Ishikawa (cell line): ENCODE measurements around the gene SUFU.

ENCODE experiments used
- CEBPB ChIP-seq: IDR thresholded peaks from 2 replicates; pipeline ENCODE4 v1.6.1; 2012
- CREB1 ChIP-seq: IDR thresholded peaks from 2 replicates; pipeline ENCODE4 v1.6.1; 2012; ENCODE audit warnings: low read depth
- EGR1 ChIP-seq: IDR thresholded peaks from 2 replicates; pipeline ENCODE4 v1.6.1; 2012
- EP300 ChIP-seq: IDR thresholded peaks from 2 replicates; pipeline ENCODE4 v1.6.1; 2012; ENCODE audit warnings: borderline replicate concordance
- FOXM1 ChIP-seq: IDR thresholded peaks from 2 replicates; pipeline ENCODE4 v1.6.1; 2012; ENCODE audit warnings: low read depth, borderline replicate concordance
- MAX ChIP-seq: IDR thresholded peaks from 2 replicates; pipeline ENCODE4 v1.6.1; 2012
- NFIC ChIP-seq: IDR thresholded peaks from 2 replicates; pipeline ENCODE4 v1.6.1; 2012
- RAD21 ChIP-seq: IDR thresholded peaks from 2 replicates; pipeline ENCODE4 v1.6.1; 2012; ENCODE audit warnings: low read depth
- REST ChIP-seq: IDR thresholded peaks from 2 replicates; pipeline ENCODE4 v1.6.1; 2012; ENCODE audit warnings: low read depth, mild to moderate bottlenecking
- TAF1 ChIP-seq: IDR thresholded peaks from 2 replicates; pipeline ENCODE4 v1.6.1; 2012; ENCODE audit warnings: low read depth, mild to moderate bottlenecking
- TCF12 ChIP-seq: IDR thresholded peaks from 2 replicates; pipeline ENCODE4 v1.6.1; 2012; ENCODE audit warnings: low read depth
- TEAD4 ChIP-seq: IDR thresholded peaks from 2 replicates; pipeline ENCODE4 v1.6.1; 2012
- USF1 ChIP-seq: IDR thresholded peaks from 2 replicates; pipeline ENCODE4 v1.6.1; 2012
- YY1 ChIP-seq: IDR thresholded peaks from 2 replicates; pipeline ENCODE4 v1.6.1; 2012; ENCODE audit warnings: low read depth
- ZBTB7A ChIP-seq: IDR thresholded peaks from 2 replicates; pipeline ENCODE4 v1.6.1; 2012; ENCODE audit warnings: low read depth

SUFU gene

GRCh38 chr10:102524746-102525145 is 21.0 kb downstream of the SUFU start:
- no peak for TF ChIP-seq REST
- no peak for TF ChIP-seq EP300
- TF ChIP-seq YY1: no peak

- TF ChIP-seq REST (no peak), CREB1 (no peak), ZBTB7A (no peak), EP300 (no peak), TCF12 (no peak)
Measured at GRCh38 chr10:102527546-102527945, 23.8 kb downstream of the SUFU start.

GRCh38 chr10:102534333-102534732 is 30.6 kb downstream of the SUFU start:
- TF ChIP-seq CEBPB (no peak), CREB1 (no peak), ZBTB7A (no peak)

GRCh38 chr10:102535481-102536147 is 31.8 kb downstream of the SUFU start:
- TF ChIP-seq CREB1: no peak
- no peak for TF ChIP-seq YY1
- no peak for TF ChIP-seq TCF12
- TF ChIP-seq CEBPB: no peak
- no peak for TF ChIP-seq TEAD4
- no peak for TF ChIP-seq MAX
- TF ChIP-seq ZBTB7A: no peak
- TF ChIP-seq TAF1: no peak
- no peak for TF ChIP-seq USF1
- no peak for TF ChIP-seq EGR1
- no peak for TF ChIP-seq NFIC
- TF ChIP-seq FOXM1: no peak
- no peak for TF ChIP-seq EP300

GRCh38 chr10:102537367-102537766 is 33.6 kb downstream of the SUFU start:
- TF ChIP-seq USF1 (no peak), FOXM1 (no peak), TEAD4 (no peak), REST (no peak), YY1 (no peak), EP300 (no peak), ZBTB7A (no peak), RAD21 (no peak), EGR1 (no peak), TCF12 (no peak), NFIC (no peak), TAF1 (no peak), MAX (no peak), CREB1 (no peak), CEBPB (no peak)
